KG1 (cell line): Measurements from ENCODE around the gene IL1A.
A peak's percentile ranks its signal among the peaks of the same experiment; 100 is the strongest.
"Not testable (repeated sequence)": the region's sequence is repeated elsewhere in the genome, so short reads cannot be mapped to it uniquely, and the experiment has no call there.

Experiments used
- DNase-seq: peaks from one replicate; lab custom pipeline; 2025; lab: John Stamatoyannopoulos, UW

Gene IL1A, protein sequence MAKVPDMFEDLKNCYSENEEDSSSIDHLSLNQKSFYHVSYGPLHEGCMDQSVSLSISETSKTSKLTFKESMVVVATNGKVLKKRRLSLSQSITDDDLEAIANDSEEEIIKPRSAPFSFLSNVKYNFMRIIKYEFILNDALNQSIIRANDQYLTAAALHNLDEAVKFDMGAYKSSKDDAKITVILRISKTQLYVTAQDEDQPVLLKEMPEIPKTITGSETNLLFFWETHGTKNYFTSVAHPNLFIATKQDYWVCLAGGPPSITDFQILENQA

DNA sequence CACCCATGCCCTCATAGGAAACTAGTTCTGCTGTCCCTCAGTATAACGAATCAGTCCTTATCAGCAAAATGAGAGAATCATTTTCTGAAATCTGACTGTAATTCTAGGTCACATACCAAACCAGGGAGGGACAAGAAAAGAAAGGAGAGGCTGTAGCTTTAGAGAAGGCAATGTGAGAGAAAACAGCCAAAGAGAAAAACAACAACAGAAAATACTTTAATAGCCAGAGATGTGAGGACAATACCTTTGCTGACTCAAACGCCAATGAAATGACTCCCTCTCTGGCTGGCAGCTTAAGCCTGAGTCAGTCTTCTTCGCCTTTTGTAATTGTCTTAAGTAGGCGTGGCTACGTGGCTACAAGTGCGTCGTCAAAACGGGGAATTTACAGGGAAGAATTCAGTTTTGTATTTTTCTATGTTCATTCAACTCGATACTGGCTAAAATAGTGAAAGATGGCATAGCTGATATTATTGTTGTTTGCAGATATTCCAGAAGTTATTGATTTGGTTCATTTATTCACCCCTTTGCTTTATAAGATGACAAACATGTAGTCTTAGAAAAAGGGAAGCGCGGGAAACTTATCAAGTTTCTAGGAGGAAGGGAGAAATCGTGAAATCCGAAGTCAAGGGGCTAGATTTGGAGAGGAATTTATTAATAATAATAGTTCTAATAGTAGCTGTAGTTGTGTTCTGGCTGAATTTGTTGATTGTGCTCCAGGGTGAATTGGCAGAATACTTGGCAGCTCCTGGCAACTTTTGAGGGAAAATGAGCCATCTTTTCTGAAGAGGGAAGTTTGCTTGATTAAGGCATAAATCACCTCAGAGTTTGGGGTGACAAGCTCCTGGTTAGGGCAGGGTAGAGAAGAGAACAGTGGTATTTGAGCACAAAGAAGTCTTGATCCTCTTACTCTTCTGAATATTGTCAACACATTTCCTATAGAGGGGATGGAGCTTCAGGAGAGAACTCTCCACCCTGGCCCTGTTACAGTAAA lies at the start of gene IL1A:
Gene IL1A, minus strand, starts transcription at position 295 of the 991 bp plus-strand sequence. CDS start 723 bp downstream, outside the sequence.
- no peak for DNase-seq

DNA sequence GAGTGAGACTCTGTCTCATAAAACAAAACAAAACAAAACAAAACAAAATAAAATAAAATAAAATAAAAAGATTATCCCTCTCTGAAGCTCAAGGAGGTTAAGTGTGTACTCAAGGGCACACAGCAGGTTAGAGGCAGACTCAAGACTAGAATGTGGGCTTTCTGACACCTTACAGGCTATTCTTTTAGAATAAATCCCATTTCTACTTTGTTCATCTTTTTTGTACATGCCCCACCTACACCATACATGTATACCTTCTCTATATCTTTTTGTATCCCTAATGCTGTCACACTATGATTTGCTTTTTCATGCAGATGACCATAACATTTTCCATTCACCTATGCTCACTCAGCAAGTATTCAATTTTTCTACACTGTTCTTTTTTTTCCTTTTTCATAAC lies 49.7 kb upstream of the IL1A start:
- DNase-seq: no peak

DNA sequence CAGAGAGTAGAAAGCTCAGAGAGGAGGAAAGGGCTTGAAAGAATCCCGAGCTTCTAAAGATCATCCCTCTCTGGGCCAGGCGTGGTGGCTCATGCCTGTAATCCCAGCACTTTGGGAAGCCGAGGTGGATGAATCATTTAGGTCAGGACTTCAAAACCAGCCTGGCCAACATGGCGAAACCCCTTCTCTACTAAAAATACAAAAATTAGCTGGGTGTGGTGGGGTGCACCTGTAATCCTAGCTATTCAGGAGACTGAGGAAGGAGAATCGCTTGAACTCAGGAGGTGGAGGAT lies 49.3 kb upstream of the IL1A start:
- DNase-seq: not testable (repeated sequence)

DNA sequence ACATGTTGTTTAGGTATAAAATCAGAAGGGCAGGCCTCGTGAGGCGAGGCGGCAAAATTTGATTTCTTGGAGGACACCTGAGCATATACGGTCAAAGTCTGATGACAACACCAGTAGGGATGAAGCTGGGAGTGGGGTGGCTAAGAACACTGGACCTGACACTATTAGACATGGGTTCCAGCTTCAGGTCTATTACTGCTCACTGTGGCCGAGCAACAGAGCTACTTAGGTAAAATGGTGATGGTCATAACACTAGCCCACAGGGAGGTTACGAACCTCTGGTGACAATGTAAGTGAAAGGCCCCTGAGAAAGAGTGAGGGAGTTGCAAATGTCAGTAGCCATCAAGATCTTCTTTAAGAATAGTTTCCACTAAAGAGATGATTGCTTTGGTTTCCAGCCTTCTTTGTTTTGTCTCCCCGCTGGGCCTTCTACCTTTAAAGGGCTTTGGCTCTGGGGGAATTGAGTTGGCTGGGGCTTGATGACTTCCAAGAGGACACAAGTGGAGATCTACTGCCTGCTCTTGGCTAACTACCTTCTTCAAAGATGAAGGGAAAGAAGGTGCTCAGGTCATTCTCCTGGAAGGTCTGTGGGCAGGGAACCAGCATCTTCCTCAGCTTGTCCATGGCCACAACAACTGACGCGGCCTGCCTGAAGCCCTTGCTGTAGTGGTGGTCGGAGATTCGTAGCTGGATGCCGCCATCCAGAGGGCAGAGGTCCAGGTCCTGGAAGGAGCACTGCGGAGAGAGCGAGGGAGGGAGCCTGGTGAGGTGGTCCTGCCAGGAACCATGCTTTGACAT lies 48.7 kb upstream of the IL1A start:
- DNase-seq: no peak

DNA sequence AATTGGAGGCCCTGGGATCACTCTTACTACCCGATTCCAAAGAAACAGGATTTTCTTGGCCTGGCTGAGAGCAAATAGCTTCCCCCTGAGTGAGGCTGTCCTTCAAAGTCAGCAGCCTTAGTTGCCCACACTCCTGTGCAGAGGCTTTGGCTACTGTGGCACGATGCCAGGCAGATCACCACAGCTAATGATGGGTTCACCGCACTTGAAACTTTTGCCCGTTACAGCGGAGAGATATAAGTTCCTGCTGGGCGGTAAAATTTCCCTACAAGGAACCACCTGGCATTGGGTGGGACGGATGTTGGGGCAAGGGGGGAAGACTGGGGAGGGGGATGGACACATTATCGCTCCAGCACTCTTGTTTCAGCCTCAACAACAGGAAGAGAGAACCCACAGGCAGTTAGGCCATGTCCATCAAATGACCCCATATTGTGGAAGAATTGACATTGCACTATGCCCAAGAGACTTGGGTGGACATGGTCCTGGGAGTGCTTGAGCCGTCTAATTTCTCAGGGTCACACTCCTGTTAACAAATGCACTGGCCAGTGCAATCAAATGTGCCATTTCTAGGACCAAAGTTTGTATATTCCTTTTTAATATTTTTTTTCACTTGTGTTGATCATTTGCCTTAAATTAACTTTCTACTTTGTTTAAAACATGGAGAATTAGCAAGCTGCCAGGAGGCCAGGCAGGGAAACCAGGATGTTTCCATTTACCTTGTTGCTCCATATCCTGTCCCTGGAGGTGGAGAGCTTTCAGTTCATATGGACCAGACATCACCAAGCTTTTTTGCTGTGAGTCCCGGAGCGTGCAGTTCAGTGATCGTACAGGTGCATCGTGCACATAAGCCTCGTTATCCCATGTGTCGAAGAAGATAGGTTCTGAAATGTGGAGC lies 47.9 kb upstream of the IL1A start:
- DNase-seq: peak; percentile 56

DNA sequence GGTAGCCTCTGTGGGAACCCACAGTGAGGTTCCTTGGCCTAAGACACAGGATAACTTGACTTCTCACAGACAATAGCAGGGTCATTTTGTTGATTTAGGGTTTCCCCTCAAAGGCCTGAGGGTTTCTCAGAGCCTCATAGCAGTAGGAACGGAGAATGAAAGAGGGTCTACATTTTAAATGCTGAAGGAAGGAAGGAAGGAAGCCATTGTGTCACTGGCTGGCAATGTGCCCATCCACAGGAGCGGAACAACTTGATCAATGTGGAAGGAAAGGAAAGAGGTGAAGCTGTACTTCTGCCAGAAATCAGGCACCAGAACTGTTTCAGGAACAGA lies 47.2 kb upstream of the IL1A start:
- peak; percentile 52 for DNase-seq

DNA sequence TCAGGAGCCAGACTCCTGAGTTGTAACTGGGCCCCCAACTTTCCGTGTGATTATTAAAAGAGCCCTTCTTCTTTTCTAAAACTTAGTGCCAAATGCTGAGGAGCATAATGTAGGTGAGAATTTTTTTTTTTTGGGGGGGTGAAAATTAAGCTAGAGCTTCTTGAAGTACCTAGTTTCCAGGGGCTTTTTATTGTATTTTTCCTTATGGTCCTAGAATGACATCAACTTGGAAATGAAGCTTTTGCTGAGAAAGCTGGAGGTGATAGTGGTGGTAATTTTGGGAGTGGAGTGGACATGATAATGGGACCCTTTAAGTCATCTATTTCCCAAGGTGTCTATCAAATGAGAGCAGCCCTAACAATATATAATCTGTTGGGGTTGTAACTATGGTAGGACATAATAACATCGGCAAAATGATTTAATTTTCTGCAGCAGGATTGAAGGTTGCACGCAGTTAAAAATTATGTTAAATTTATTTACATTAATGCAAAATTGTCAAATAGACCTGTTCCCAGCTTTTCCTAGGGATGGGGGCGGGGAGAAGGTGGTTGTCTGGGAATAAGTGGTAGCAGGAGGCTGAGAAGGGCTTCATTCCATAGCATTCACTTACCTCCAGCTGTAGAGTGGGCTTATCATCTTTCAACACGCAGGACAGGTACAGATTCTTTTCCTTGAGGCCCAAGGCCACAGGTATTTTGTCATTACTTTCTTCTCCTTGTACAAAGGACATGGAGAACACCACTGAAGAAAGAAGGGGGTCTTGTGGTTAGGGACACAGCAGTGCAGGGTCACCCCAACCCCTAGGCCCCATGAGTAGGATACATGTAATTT lies 46.6 kb upstream of the IL1A start:
- DNase-seq: no peak

DNA sequence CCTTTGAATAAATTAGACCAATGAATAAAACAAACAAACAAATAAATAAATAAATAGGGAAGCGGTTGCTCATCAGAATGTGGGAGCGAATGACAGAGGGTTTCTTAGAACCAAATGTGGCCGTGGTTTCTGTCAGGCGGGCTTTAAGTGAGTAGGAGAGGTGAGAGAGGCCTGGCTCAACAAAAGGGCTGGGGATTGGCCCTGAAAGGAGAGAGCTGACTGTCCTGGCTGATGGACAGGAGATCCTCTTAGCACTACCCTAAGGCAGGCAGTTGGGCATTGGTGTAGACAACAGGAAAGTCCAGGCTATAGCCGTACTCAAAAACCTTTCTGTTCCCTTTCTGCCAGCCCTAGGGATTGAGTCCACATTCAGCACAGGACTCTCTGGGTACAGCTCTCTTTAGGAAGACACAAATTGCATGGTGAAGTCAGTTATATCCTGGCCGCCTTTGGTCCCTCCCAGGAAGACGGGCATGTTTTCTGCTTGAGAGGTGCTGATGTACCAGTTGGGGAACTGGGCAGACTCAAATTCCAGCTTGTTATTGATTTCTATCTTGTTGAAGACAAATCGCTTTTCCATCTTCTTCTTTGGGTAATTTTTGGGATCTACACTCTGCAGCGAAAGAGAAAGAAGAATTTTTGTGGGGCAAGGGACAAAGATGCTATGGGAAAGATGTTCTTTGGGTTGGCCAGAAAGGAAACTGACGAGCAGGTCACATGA lies 45.8 kb upstream of the IL1A start:
- DNase-seq: no peak

DNA sequence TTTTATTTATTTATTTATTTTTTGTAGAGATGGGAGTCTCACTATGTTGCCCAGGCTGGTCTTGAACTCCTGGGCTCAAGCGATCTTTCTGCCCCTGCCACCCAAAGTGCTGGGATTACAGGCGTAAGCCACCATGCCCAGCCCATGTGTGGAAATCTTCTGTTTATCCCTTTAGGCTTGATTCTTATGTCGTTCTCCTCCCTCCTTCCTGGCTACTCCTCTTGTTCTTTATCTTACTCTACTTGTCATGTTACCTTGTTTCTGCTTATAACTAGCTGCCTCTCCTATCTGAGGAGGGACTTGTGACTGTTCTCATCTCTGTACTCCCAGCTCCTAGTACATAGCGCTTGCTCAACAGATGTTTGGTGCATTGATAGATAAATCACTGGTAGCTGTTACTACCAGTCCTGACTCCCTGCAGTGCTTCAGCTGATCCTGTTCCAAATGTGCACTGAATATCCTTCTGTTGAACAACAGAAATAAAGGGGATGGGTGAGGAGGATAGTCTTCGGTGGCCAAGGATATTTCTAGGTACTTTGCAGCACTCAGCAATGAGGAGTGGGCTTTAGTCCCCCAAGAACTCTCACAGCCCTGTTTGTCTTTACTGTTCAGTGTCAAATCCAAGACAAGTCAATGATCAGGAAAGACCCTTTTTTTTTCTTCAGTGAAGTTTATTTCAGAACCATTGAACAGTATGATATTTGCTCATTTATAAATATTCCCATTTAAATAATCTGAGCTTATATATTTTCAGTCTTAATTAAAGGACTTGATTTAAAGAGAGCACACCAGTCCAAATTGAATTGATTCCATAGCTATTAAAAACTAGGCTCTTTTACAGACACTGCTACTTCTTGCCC lies 45.0 kb upstream of the IL1A start:
- DNase-seq: no peak

DNA sequence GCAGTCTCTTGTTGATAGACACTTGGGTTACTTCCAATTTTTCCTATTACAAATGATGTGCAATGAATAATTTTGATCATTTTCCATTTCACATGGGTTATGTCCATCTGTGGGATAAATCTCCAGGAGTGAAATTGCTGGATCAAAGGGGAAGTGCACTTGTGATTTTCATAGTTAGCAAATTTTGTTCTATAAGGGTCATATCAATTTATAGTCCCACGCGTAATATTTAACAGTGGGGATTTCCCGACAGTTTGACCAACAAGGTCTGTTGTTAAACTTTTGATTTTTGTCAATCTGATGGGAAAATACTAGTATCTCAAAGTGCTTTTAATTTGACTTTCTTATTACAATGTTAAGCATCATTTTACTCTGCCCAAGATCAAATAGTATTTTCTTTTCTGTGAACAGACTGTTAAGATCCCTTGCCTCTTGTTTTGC lies 44.0 kb upstream of the IL1A start:
- DNase-seq: no peak

DNA sequence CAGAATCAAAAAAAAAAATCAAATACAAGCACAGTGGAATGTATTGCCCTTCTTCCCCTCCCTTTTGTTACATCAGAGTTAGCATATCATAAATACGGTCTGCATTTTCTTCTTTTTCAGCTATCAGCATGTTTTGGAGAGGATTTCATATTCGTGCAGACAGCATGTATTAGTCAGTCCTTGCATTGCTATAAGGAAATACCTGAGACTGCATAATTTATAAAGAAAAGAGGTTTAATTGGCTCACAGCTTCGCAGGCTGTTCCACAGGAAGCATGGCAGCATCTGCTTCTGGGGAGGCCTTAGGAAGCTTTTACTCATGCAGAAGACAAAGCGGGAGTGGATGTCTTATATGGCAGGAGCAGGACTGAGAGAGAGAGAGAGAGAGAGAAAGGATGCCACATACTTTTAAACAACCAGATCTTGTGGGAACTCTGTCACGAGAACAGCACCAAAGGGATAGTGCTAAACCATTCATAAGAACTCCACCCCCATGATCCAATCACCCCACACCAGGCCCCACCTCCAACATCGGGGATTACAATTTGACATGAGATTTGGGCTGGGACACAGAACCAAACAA lies 43.4 kb upstream of the IL1A start:
- no peak for DNase-seq

DNA sequence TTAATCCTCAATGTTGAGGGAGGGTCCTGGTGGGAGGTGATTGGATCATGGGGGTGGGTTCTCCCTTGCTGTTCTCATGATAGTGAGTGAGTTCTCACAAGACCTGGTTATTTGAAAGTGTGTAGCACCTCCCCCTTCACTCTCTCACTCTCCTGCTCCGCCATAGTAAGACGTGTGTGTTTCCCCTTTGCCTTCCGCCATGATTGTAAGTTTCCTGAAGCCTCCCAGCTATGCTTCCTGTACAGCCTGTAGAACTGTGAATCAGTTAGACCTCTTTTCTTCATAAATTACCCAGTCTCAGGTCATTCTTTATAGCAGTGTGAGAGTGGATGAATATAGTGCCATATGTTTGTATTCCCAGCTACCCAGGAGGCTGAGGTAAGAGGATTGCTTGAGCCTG lies 42.7 kb upstream of the IL1A start:
- no peak for DNase-seq

DNA sequence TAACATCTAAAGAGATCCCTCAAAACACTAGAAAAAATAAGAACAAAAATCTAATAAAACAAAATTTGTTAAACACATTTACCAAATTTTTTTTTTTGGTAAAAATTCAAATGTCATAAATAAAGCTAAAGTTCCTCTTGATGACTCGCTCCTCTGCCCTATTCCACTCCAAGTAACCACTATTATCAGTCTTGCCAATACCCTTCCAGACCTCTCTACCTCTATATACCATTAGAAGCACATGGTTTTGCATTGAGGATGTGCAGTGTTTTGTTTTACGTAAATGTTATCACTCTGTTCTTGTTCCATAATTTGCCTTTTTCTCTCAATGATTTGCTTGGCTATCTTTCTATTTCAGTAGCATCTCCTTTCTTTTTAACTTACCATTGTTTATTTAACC lies 41.4 kb upstream of the IL1A start:
- DNase-seq: no peak

DNA sequence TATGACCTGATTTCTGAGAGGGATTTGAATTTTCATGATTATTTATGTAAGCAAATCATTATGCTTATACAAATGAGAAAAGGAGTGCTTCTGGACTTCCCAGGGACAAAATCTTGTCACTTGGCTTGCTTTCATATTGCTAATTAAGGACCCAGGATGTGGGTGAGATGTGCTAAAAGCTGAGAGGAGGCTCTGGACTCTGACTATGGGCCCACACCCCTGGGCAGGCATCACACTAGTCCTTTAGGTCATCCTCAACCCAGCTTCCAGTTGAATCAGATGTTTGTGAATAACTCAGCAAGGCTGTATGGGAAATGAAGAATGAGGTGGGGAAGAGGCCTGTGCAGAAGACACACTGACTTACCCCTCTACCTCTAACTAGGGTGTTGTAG lies 40.4 kb upstream of the IL1A start:
- no peak for DNase-seq

DNA sequence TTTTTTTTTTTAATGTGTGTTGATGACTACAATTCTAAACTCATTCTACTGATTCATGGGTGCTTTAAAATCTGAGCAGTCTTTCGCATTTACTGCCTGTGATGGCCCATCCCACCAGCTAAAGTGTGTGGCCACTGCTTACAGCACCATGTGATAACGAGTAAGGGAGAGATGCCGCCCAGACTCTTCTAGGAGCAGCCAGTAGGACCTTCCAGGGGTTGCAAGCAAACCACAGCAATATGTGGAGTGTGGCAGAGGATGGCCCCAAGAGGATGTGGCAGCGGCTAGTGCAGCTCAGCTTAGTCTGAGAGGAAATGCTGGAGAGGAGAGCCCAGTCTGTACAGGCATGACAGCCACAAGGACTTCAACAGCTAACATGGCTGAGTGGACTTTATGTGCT lies 37.4 kb upstream of the IL1A start:
- no peak for DNase-seq

DNA sequence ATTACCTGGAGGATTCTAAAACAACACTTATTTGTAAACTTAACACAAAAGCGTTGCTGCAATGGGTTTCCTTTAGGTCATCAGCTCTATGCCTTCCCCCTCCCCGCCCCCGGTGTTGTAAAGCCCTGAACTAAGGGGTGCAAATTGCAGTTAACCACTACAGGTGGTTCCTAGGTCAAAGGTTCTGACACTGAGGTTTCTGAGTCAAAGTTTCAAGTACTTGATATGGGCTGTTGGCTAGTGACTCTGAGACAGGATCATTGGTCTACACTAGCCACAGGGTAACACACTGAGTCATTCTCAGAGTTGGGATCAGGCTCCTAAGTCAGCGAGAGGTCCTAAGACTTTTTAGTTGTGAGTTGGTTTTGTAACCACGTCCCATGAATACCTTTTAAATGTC lies 36.8 kb upstream of the IL1A start:
- no peak for DNase-seq

DNA sequence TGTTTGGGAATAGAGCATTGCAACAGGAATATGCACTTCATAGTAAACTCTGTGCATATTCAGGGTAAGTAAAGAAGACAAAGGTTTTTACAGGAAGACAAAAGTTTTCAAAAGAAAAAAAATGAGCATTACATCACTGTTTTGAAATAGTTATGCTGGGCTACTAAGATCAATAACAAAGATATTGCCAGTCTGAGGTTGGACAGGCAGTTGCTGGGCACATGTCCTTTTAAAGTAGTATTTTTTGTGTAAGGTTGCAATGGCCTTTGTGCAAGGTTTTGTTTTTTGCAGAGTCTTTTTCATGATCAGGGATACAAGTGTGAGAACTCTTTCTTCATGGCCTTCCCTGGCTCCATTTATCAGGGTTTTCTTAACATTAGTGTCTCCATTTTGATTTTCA lies 36.0 kb upstream of the IL1A start:
- DNase-seq: no peak

DNA sequence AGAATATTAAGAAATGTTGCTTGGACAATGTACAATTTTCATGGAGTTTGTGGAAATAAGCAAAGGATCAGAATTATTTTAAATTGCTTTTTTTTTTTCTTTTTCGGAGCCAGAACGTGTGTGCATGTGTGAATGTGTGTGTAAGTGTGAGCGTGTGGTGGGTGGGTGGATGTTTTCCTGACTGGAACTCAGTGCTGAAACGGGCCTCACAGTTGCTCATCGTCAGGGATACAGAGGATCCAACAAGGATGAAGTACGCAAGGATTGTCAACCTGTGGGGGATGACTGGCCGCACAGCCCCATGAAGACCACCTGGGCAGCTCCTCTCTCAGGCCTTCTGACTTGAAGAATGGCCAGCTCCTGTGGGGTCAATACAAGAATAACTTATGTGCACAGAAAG lies 34.8 kb upstream of the IL1A start:
- DNase-seq: no peak
